Measurements from ENCODE around the gene NDOR1.
A peak's percentile ranks its signal among the peaks of the same experiment; 100 is the strongest.

The NDOR1 gene

DNA sequence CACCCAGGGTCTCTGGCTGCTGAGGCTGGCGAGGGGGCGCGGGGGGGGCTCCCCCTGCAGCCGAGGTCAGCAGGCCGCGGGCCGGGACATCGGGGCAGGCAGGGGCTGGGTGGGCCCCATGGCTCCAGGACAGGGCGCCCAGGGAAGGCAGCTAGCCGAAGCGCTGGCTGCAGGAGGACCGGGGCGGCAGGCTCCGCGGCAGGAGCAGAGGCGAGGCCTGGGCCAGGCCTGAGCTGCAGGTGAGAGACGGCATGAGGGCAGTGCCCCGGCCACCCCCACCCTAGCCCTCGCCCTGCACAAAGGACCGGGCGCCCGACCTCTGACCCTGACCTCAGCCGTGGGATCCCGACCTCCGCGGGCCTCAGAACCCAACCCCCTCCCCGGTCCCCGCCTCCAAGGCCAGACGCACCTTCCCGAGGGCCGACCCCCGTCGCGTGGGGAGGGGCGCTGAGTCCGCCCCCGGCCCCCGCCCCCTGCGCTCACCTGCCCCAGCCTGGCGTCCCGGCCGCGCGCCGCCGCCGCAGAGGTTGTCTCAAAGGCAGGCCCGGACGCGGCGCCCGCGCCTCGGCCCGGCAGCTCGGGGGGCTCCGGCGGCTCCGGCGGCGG is 16.1 kb downstream of the NDOR1 start:
- DNase-seq: no peak

DNA sequence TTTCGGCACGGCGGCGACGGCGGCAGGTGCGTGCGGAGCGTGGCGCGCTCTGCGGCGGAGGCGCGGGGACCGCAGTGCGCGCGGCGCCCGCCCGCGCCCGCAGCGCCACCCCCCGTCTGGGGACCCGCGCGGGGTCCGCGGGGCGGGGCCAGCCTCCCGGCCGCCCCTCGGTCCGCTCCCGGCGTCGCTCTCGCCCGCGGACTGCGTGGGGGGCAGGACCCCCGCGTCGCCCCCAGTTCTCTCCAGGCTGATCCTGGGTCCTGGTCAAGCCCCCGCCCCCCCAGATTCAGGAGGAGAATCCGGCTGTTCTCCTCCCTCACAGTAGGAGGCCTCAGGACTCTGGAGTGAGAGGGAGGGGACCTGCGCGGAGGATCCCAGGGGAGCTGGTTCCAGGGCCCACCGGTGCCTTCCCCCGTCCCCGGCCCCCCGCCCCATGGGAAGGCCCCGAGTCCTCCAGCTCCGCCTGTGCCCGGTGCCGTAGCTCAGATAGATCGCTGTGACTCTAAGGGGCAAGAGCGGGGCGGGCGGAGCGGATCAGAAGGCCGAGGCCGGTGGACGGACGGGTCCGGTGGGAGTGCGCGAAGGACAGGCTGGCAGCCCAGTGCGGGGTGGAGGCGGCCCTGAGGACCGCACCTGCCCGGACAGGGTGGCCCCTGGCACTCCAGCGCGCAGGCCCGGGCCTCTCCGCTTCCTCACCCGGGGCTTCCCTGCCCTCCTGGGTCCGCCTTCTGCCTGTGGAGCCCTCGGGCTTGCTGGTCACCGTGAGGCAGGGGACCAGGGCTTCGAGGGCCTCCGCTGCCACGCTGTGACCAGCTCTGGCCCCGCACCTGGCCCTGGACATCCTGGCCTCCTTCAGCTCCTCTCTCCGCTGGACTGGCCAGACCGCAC is 16.9 kb downstream of the NDOR1 start, which contains the start of gene RNF208:
Gene RNF208, minus strand, starts transcription at position 51 of the 888 bp plus-strand sequence. CDS start 1,028 bp downstream, outside the sequence.
- no peak for DNase-seq

- peak; percentile 99 for DNase-seq
Measured at GRCh38 chr9:137223078-137223970, 17.8 kb downstream of the NDOR1 start.

DNA sequence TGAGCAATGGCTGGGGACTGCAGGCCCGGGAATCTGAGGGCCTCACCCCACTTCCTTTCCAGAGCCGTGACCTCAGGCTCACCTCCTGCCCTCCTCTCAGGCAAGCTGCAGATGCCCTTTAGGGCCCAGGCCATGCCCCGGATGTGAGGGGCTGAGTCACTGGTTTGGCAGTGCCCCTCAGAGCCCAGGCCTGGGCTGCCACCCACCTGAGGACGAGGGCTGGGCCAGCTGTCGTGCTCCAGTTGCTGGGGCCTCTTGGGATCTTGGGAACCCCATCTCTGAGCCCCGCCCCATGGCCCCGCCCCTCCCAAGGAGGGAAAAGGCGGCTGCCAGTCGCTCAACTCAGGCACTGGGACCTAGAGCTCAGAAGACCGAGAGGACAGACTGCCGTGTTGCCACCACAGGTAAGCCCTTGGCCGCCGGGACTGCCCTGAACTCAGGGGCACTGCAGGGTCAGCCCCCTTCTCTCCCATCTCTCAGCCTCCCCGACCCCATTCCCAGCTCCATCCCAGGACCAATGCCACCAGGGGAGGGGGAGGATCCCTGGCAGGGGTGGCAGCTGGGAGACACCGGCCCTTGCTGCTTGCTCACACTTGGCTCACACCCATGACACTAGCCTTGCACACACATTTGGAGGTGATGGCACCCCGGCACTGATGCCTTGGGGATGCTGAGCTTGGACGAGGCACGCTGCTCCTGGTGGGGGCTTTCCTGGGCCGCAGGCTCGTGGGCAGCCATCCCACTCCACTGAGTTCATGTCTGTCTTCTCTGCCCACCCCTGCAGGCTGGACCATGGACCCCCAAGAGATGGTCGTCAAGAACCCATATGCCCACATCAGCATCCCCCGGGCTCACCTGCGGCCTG is 19.6 kb downstream of the NDOR1 start, which contains the start of gene CYSRT1:
Gene CYSRT1, plus strand, starts transcription at position 345 of the 865 bp plus-strand sequence. Its CDS starts 448 bp downstream, at position 793.
- no peak for DNase-seq

DNA sequence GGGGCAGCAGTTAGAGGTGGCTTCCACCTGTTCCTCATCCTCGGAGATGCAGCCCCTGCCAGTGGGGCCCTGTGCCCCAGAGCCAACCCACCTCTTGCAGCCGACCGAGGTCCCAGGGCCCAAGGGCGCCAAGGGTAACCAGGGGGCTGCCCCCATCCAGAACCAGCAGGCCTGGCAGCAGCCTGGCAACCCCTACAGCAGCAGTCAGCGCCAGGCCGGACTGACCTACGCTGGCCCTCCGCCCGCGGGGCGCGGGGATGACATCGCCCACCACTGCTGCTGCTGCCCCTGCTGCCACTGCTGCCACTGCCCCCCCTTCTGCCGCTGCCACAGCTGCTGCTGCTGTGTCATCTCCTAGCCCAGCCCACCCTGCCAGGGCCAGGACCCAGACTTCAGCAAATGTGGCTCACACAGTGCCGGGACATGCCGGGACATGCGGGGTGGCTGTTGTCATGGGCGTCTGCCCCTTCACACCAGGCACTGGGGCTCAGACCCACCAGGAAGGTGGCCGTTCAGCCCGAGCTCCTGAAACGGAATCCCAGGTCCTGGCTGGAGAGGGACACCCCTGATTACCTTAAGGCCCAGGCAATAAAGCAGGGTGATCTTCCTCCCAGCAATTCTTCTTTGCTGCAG is 20.3 kb downstream of the NDOR1 start:
- DNase-seq: no peak

- no peak for DNase-seq
Measured at GRCh38 chr9:137226338-137227053, 21.0 kb downstream of the NDOR1 start.

DNA sequence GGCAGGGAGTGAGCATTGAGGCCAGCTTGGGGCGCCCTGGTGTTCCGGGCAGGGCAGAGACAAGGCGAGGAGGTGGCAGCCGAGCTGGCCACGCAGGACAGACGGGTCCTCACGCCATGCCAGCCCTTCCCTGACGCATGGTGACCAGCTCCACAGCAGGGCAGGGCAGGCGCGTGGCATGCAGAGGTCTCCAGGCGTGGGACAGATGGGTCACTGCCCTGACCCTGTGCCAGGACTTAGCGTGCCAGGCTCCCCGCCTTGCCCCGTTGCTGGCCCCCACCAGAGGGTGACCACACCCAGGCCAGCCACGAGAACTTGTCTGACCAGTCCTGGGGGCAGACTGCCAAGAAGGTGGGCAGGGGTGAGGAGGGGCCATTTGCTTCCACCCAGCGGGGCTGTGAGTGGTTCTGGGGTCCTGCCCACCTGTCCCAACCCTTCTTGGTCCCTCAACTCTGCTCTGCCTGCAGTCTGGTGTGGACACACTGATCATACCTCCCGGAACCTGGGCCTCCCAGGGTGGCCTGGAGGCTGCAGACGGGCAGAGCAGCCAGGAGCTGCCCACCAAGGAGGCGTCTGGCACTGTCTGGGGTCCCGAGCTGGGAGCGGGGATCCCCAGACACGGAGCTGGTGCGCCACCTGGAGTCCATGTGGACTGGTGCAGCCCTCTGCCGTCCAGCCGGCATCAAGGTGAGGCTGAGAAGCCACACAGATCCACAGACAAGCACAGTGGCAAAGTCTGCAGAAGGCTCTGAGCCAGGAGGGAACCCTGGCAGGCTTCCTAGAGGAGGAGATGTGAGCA is 21.8 kb downstream of the NDOR1 start, which contains the start of gene RNF224:
Gene RNF224, plus strand, starts transcription at position 449 of the 799 bp plus-strand sequence. CDS start 834 bp downstream, outside the sequence.
- DNase-seq: peak; percentile 85

- no peak for DNase-seq
Measured at GRCh38 chr9:137227853-137228505, 22.5 kb downstream of the NDOR1 start.

- DNase-seq: no peak
Measured at GRCh38 chr9:137228506-137228967, 23.0 kb downstream of the NDOR1 start.

DNA sequence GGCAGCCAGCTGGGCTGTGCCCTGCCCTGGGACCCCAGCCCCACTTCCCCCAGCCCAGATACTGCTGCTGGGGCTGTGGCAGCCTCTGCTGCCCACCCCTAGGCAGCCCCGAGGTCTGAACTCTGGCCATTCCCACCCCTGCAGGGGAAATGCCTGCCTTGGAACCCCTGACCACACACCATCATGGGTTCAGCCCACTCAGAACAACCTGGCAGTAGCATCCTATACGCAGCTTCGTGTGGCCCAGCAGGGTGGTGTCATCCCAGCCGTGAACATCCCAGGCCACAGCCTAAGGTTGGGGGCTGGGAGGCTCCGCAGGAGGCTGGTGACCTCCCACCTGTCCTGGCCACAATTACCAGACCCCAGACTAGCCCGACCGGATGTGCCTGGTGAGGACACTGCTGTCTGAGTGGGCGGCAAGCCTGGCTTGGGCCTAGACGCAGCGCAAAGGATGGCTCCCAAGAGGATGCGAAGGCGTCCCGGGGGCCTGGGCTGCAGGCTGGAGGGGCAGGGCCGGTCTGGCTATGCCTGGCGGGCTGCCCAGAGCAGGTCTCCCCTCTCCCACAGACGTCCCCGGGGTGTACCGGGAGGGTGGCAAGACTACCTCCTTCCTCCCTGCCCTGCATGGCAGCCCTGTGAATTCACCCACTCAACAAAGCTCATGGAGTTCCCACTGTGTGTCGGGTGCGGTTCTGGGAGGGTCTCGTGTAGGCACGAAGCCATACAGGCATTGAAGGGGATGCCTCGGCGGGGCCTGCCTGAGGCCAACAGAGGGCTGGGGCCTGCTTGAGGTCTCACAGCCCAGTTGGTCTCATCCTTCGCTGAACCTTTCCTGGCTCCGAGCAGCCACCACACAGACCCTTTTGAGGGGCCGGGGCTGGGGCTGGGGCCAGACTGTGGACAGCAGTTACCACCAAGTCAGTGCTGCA is 23.7 kb downstream of the NDOR1 start:
- DNase-seq: no peak

DNA sequence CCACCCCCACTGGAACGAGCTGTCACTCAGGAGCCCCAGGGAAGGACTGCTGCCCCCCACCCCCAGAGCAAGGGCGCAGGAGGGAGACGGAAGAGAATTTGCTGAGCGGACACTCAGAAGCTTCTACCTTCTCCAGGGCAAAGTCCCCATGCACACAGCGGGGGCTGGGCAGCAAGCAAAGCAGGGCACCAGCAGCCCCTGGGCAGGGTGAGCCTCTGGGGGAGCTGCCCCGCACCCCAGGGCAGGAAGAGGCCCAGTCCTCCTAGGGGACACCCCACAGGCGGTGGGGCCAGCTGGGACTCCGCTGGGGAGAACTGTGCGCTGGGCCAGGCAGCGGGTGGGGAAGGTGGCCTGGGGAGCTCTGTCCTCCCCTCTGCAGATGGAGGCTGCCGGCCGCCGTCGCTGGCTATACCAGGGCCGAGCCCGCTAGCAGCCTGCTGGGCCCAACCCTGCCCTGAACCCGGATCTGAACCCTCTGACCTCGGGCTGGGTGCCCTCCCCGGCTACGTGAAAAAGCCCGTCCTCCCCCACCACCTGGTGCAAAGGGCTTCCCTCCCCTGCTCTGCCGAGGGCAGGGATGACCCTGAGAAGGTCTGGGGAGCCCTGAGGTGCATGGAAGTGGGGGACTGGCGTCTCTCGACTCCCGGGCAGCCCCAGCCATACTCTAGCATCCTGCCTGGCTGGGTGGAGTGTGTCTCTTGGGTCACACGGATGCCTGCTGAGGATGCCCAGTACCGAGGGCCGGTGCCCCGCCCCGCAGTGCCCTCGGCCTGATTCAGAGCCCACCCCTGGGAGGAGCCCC is 24.6 kb downstream of the NDOR1 start:
- no peak for DNase-seq

- no peak for DNase-seq
Measured at GRCh38 chr9:137230705-137231371, 25.3 kb downstream of the NDOR1 start, which contains the start of gene SLC34A3. Gene SLC34A3, plus strand, starts transcription at chr9:137230901. Its CDS starts 802 bp downstream, at chr9:137231703.

DNA sequence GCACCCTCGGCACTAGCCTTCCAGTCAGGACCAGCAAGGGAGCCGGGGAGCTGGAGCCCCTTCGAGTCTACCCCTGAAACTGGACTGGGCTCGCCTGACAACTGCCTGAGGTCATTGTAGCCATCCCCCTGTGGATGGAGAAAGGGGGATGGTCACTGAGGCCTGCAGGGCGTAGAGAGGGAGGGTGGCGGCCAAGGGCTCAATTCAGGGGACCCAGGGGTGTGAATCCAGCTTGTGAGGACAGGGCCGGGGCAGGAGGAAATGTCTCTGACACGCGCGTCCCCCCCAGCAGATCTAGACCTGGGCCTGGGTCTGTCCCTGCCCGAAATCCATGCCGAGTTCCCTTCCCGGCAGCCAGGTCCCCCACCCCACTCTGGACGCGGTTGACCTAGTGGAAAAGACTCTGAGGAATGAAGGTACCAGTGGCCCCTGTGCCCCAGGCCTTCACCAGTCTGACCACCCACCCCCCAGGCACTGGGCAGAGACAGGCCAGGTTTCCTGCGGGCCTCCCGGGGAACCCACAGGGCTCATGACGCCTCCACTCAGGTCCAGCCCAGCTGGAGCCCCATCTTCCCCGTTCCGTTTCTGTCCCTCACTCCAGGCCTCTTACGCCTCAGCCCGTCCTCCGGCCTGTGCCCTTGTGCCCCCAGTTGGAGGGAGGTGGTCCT is 26.0 kb downstream of the NDOR1 start:
- DNase-seq: no peak

DNA sequence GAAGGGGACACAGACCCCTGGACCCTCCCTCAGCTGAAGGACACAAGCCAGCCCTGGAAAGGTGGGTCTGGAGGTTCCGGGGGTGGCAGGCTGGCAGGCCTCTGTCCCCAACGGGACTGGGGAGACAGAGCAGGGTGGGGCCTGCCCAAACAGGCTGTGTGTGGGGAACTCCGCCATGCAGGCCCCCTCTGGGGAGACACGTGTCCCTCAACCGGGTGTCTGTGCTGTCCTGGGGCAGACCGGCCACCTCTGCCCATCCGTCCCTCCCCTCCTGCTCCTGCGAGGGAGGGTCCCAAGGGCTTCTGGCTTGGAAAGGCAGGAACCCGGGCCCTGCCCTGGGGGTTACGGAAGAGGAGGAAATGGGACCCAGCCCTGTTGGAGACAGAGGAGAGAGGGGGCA is 26.6 kb downstream of the NDOR1 start:
- no peak for DNase-seq

GRCh38 chr9:137232510-137232909 is 27.0 kb downstream of the NDOR1 start:
- DNase-seq: no peak
